Rectal smooth muscle tissue (tissue), 1 donor: ENCODE measurements around the gene GUCA2A.

Source experiments
- H3K27ac ChIP-seq: one replicate; pipeline ENCODE4 v1.7.0; 2013; ENCODE audit warnings: low read depth, low read length, inconsistent platforms
- H3K27me3 ChIP-seq: one replicate; pipeline ENCODE4 v1.7.0; 2013; ENCODE audit warnings: low read length; ENCODE audit not compliant: control insufficient read depth, insufficient read depth
- H3K36me3 ChIP-seq: one replicate; pipeline ENCODE4 v1.7.0; 2013; ENCODE audit warnings: low read length; ENCODE audit not compliant: control insufficient read depth, insufficient read depth
- H3K4me1 ChIP-seq: one replicate; pipeline ENCODE4 v1.7.0; 2013; ENCODE audit warnings: low read length; ENCODE audit not compliant: control insufficient read depth, insufficient read depth
- H3K4me3 ChIP-seq: one replicate; pipeline ENCODE4 v1.7.0; 2013; ENCODE audit warnings: low read length
- H3K9ac ChIP-seq: one replicate; pipeline ENCODE4 v1.7.0; 2013; ENCODE audit warnings: low read length

Gene GUCA2A

DNA sequence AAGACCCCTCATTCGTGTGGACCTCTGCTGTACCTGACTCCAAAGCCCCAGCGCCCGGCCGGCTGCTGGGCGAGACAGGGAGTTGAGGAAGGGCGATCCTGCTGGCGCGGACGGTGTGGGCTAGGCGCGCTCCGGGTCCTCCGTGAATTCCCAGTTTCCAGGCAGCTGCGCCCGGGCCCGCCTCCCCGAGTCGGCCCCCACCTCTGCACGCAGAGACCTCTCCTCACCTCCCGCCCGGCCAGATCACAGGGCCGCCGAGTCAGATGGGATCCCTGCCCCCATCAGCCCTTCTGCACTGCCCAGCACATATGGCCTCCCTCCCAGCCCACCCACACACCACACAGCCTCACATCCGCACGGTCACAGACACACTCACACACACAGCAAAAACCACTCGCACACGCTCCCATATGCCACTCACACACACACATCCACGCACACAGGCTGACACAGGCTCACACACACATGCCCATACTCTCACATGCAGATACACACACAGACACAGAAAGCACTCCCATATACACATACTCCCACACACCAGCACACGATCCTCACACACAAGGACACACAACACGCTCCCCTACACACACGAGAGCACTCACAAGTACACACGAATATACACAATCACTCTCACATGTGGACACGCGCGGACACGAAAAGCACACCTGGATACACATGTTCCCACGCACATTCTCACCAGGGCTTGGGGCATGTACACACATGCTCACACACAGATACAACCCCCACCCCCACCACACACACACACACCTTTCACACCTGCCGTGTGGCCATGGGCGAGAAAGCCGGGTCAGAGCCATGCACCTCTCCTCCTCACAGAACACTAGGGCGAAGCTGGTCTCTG is 18.6 kb downstream of the GUCA2A start:
- H3K4me3 ChIP-seq: no peak overlapping the region

DNA sequence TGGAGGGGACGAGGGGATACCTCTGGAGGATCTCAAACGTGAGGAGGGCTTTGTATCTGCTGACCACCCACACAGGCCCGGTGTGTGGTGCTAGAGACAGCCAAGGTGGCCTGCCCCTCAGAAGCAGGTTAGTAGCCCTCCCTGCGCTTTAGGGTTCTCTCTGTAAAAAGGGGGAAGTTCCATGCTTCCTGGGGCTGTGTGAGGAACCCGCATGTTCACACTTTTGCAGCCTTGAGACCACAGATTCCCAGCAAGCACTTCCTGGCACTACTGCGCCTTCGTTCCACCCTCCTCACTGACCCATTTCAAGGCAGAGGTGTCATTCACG is 19.2 kb downstream of the GUCA2A start:
- H3K4me3 ChIP-seq: no peak overlapping the region
- peaks cover 10% of the 10 kb centered on the region for H3K27me3 ChIP-seq
- H3K36me3 ChIP-seq: no peaks in the 10 kb centered on the region
- no peaks in the 10 kb centered on the region for H3K4me1 ChIP-seq
- no peak overlapping the region for H3K9ac ChIP-seq
- H3K27ac ChIP-seq: no peak overlapping the region

More for the DNA sequence above, 18.6 kb downstream of the GUCA2A start:
- no peaks in the 10 kb centered on the region for H3K4me1 ChIP-seq
- no peaks in the 10 kb centered on the region for H3K36me3 ChIP-seq
- H3K27me3 ChIP-seq: peaks cover 10% of the 10 kb centered on the region
- no peak overlapping the region for H3K27ac ChIP-seq
- no peak overlapping the region for H3K9ac ChIP-seq

DNA sequence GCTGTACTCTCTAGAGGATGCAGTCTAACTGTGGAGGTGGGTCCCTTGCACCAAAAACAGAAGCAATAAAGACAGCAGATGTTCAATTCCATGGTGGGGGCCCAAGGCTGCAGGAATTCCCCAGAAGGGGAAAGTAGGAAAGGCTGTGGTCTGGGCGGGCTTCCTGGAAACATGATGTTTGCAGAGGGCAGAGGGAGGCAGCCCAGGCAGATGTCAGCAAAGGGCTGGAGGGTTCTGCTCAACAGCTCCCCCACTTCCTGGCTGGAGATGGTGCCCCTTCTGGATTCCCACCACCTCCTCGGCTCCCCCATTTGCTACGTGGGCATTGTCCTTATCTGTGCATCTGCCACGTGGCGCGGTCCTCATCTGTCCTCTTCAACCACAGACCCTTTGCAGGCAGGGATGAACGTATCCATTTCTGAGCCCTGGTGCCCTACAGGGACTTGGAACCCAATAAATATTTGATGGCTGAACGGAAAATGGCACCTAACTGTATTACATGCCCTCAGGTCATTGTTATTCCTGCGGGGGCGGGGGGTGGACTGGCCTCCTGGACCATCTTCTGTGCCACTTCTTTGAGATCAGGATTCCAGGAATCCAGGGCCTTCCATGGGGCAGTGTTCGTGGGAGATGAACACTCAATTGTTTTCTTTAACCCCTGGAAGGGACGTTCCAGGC is 19.7 kb downstream of the GUCA2A start:
- Histone ChIP-seq H3K36me3 (no peaks in the 10 kb centered on the region), H3K4me3 (no peak overlapping the region), H3K4me1 (no peaks in the 10 kb centered on the region), H3K27ac (no peak overlapping the region), H3K9ac (no peak overlapping the region), H3K27me3 (peaks cover 10% of the 10 kb centered on the region)

DNA sequence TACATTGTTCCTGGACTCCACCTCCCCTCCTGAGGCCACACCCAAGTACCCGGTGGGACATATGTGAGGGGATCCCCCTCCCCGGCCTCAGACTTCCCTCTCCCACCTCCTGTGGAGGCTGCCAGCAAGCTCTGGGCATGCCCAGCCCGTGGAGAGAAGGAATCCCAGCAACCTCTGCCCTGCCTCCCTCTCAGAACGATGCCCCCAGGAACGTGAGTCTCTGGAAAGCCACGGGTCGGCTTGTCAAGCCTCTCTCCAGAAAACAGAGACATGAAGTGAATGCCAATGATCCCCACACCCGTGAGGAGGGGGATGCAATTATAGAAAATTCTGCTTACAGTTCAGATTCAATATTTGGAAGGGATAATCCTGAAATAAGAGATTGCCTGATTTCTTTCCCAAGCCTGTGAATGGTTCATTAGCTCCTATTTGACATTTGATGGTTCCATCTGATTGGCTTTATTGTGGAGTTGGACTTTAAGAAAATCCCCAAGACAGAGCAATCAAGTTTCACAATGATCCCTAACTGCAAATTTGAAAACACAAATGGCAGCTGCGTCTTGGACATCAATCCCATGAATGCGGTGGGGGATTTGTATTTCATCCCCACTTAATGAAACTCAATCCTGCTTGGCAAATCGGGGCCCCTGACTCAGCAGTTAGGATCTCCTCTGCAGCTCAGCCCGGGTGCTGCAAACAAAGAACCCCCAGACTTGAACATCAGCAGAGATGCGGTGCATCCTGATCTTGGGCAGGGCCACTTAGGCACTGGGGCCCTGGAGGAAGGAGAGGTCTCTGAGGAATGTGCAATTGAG is 20.4 kb downstream of the GUCA2A start:
- Histone ChIP-seq H3K27ac (no peak overlapping the region), H3K4me1 (no peaks in the 10 kb centered on the region), H3K9ac (no peak overlapping the region), H3K4me3 (no peak overlapping the region), H3K27me3 (peaks cover 10% of the 10 kb centered on the region), H3K36me3 (no peaks in the 10 kb centered on the region)

DNA sequence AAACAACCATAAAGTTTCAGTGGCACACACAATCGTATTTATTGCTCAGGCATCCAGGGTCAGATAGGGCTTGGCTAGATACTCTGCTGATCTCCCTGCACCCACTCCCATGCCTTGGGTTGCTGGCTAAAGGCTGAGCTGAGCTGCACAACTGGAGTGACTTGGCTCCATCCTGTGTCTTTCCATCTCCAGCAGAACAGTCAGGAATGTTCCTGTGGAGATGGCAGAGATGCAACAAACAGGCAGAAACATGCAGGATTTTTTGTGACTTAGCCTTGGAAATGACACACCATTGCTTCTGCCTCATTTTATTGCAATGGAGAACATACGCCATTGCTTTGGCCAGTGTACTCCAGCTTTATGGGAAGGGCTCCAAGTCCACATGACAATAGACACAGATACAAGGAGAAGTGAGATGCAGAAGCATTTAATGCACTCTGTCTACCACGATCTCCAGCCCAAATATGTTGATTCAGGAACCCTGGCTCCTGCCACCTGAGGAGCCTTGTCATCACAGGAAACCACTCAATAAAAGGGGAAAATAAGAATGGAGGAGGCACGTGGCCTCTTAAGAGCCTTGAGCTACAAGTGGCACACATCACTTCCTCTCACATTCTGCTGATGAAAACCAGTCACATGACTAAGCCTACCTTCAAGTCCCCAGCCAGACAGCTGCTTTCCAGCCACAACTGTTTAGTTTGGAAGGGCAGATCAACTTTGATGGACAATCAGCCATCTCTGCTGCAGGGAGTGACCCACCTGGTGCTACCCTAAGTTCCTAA is 21.5 kb downstream of the GUCA2A start:
- H3K27me3 ChIP-seq: peaks cover 10% of the 10 kb centered on the region
- H3K27ac ChIP-seq: no peak overlapping the region
- H3K9ac ChIP-seq: no peak overlapping the region
- no peaks in the 10 kb centered on the region for H3K4me1 ChIP-seq
- H3K4me3 ChIP-seq: no peak overlapping the region
- H3K36me3 ChIP-seq: no peaks in the 10 kb centered on the region

DNA sequence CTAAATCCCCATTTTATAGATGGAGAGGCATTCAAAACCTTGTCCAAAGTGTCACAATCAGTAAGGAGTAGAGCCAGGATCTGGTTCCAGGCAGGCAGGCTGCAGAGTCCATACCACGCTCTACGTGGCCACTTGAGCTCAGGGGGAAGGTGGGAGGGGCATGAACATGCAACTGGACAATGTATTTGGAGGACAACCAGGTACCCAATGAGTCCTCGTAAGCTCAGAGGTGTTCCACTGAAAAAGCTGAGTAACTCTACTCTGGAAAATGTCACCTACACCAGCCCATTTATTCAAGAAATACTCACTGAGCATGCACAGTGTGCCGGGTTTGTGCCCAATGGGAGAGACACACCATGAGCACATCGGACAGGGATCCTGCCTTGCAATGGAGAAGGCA is 22.6 kb downstream of the GUCA2A start:
- no peaks in the 10 kb centered on the region for H3K4me1 ChIP-seq
- no peak overlapping the region for H3K27ac ChIP-seq
- no peak overlapping the region for H3K9ac ChIP-seq
- H3K4me3 ChIP-seq: no peak overlapping the region
- peaks cover 10% of the 10 kb centered on the region for H3K27me3 ChIP-seq
- no peaks in the 10 kb centered on the region for H3K36me3 ChIP-seq

DNA sequence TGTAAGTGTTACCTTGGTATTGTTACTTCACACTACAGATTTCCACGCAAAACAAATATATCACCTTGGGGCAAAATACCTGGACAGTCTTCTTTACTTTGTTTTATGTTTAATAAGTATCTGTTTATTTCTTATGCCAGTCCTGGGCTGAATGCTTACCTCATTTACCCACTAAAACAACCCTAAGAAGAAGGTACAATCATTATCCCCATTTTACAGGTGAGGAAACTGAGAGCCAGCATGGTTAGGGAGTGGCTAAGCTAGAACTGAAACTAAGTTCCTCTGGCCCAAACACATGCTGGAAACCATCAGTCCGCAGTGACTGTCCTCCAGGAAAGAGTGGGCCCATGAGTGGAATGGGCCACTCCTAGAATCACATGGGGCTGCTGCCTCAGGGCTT is 24.4 kb downstream of the GUCA2A start:
- Histone ChIP-seq H3K9ac (no peak overlapping the region), H3K36me3 (no peaks in the 10 kb centered on the region), H3K27me3 (peaks cover 6% of the 10 kb centered on the region), H3K4me1 (no peaks in the 10 kb centered on the region), H3K27ac (no peak overlapping the region), H3K4me3 (no peak overlapping the region)

DNA sequence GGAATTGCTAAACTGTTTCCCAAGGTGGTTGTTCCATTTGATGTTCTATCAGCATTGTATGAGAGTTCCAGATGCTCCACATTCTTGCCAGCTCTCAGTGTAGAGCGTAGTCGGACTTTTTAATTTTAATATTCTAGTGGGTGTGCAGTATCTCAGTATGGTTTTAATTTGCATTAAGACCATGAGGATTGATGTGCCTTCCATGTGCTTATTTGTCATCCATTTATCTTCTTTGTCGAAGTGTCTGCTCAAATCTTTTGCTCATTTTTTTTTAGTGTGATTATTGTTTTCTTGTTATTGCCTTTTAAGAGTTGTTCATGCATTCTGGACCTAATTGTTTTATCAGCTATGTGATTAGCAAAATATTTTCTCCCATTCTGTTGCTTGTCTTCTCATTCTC is 25.1 kb downstream of the GUCA2A start:
- Histone ChIP-seq H3K36me3 (no peaks in the 10 kb centered on the region), H3K27ac (no peak overlapping the region), H3K4me1 (no peaks in the 10 kb centered on the region), H3K4me3 (no peak overlapping the region), H3K27me3 (peaks cover 4% of the 10 kb centered on the region), H3K9ac (no peak overlapping the region)

DNA sequence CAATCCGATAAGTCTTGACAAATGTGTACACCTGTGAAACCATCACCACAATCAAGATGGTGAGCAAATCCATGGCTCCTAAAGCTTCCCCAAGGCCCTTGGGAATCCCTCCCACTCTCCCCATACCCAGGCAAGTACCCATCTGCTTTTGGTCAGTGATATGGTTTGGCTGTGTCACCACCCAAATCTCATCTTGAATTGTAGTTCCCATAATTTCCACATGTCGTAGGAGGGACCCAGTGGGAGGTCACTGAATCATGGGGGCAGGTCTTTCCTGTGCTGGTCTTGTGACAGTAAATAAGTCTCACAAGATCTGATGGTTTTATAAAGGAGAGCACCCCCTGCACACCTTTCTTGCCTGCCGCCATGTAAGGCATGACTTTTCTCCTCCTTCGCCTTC is 26.0 kb downstream of the GUCA2A start:
- Histone ChIP-seq H3K4me1 (no peaks in the 10 kb centered on the region), H3K27ac (no peak overlapping the region), H3K4me3 (no peak overlapping the region), H3K9ac (no peak overlapping the region), H3K27me3 (peaks cover 2% of the 10 kb centered on the region), H3K36me3 (no peaks in the 10 kb centered on the region)

DNA sequence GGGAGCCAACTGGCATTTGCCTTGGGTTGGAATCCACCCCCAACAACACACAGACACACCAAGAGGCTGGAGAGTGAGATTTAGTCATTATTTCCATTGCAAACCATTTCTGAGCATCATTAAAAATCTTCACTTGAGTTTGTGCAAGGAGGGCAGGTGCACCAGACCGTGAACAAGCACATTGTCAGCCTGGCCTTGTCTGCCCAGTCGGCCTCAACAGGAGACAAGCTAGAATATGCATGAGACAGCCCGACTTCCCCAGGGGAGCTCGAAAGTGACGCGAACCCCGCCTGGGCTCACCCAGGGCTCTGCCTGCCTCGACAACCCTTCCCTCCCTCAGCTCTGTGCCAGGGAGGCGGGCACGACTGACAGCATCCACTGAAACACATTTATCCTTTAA is 26.8 kb downstream of the GUCA2A start:
- H3K36me3 ChIP-seq: no peaks in the 10 kb centered on the region
- no peaks in the 10 kb centered on the region for H3K4me1 ChIP-seq
- no peak overlapping the region for H3K27ac ChIP-seq
- no peak overlapping the region for H3K9ac ChIP-seq
- no peak overlapping the region for H3K4me3 ChIP-seq
- peaks cover 2% of the 10 kb centered on the region for H3K27me3 ChIP-seq

DNA sequence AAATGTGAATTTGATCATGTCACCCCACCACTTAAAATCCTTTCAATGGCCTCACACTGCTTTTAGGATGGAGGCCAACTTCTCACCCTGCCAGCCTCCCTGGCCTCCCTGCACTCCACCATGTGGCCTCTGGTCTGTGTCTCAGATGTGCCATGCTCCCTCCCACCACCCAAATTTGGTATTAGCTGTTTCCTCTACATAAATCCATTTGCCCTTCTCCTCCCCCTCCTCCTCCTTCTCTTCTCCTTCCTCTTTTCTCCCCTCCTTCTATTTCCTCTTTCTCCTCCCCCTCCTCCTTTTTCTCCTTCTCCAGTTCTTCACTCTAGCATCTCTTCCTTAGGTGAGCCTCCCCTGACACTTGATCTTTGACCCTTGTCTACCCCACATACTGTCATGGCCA is 28.1 kb downstream of the GUCA2A start:
- no peak overlapping the region for H3K9ac ChIP-seq
- no peak overlapping the region for H3K27ac ChIP-seq
- no peaks in the 10 kb centered on the region for H3K4me1 ChIP-seq
- H3K27me3 ChIP-seq: no peaks in the 10 kb centered on the region
- no peaks in the 10 kb centered on the region for H3K36me3 ChIP-seq
- H3K4me3 ChIP-seq: no peak overlapping the region

DNA sequence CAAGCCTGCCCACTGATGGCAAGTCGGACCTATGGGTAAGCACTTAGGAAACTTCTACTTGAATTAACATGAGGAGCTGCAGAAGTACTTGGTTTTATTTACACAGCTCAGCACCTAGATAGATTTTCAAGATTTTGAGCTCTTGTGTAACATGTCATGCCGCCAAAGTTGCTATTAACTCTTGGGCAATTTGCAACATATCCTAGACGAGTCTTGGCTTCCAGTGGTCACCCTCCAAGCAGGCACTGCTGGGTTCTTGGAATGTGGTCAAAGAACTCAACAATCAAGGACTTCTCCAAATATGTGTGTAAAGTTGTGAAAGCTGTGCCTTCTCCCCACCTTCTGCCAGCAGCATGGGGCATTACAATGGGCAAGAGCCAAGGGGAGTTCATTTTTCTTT is 29.1 kb downstream of the GUCA2A start:
- Histone ChIP-seq H3K36me3 (no peaks in the 10 kb centered on the region), H3K9ac (no peak overlapping the region), H3K27ac (no peak overlapping the region), H3K4me1 (no peaks in the 10 kb centered on the region), H3K27me3 (no peaks in the 10 kb centered on the region), H3K4me3 (no peak overlapping the region)
